Measurements from ENCODE around the gene PCGF3.
"Not testable (repeated sequence)": the region's sequence is repeated elsewhere in the genome, so short reads cannot be mapped to it uniquely, and the experiment has no call there.

DNA sequence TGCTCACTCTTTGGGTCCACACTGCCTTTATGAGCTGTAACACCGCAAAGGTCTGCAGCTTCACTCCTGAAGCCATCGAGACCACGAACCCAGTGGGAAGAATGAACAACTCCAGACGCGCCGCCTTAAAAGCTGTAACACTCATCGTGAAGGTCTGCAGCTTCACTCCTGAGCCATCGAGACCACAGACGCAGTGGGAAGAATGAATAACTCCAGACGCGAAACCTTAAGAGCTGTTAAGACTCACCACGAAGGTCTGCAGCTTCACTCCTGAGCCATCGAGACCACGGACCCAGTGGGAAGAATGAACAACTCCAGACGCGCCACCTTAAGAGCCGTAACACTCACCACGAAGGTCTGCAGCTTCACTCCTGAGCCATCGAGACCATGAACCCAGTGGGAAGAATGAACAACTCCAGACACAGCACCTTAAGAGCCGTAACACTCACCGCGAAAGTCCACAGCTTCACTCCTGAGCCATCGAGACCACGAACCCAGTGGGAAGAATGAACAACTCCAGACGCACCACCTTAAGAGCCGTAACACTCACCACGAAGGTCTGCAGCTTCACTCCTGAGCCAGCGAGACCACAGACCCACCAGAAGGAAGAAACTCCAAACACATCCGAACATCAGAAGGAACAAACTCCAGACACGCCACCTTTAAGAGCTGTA, 68.9 kb downstream of the PCGF3 start:
- not testable (repeated sequence) for TF ChIP-seq POLR2A (IDR thresholded peaks at IDR 0.05); CTCF (IDR thresholded peaks at IDR 0.05 in 4 of 5, conservative IDR thresholded peaks at IDR 0.05 in 1 of 5)

All from gastrocnemius medialis (tissue), 4 donors.